Neuronal stem cell (in vitro differentiated cells): Measurements from ENCODE around the gene MUC5B.

Source experiments
- DNase-seq: peaks from one replicate; pipeline ENCODE4 v3.0.0-alpha.2; 2013; ENCODE audit warnings: low spot score
- H2AFZ ChIP-seq: one replicate; pipeline ENCODE4 v1.6.1; 2013; ENCODE audit warnings: mild to moderate bottlenecking, low read length, inconsistent platforms
- H2AK5ac ChIP-seq: 2 replicates; pipeline ENCODE4 v1.6.1; 2013; ENCODE audit warnings: low read depth, mild to moderate bottlenecking, inconsistent platforms, low read length, moderate library complexity, mixed read lengths
- H2BK120ac ChIP-seq: 2 replicates; pipeline ENCODE4 v1.6.1; 2013; ENCODE audit warnings: low read depth, mild to moderate bottlenecking, inconsistent platforms, low read length, moderate library complexity, mixed read lengths
- H2BK12ac ChIP-seq: one replicate; pipeline ENCODE4 v1.6.1; 2013; ENCODE audit warnings: low read length, inconsistent platforms
- H2BK15ac ChIP-seq: 2 replicates; pipeline ENCODE4 v1.6.1; 2013; ENCODE audit warnings: mild to moderate bottlenecking, low read length, inconsistent platforms, mixed read lengths
- H2BK5ac ChIP-seq: one replicate; pipeline ENCODE4 v1.6.1; 2013; ENCODE audit warnings: inconsistent platforms, mild to moderate bottlenecking, low read length, moderate library complexity
- H3K14ac ChIP-seq: one replicate; pipeline ENCODE4 v1.6.1; 2013; ENCODE audit warnings: low read length, inconsistent platforms
- H3K18ac ChIP-seq: 2 replicates; pipeline ENCODE4 v1.6.1; 2013; ENCODE audit warnings: low read length, inconsistent platforms
- H3K23ac ChIP-seq: 2 replicates; pipeline ENCODE4 v1.6.1; 2013; ENCODE audit warnings: low read depth, mild to moderate bottlenecking, mixed read lengths, low read length, inconsistent platforms; ENCODE audit not compliant: poor library complexity
- H3K27ac ChIP-seq: replicated peaks from 3 replicates; pipeline ENCODE4 v1.5.1; 2013; ENCODE audit warnings: low read length, inconsistent platforms
- H3K27me3 ChIP-seq, 3 experiments: 2 replicates each; pipeline ENCODE4 v1.6.1; 2013; ENCODE audit warnings: low read length in 3 of 3, mild to moderate bottlenecking in 2 of 3, inconsistent platforms in 1 of 3, low read depth in 1 of 3, mixed read lengths in 1 of 3, moderate library complexity in 1 of 3; ENCODE audit not compliant: control insufficient read depth in 3 of 3, insufficient read depth in 3 of 3
- H3K36me3 ChIP-seq, 2 donors: replicated peaks in 1 of 2; 2 replicates each; pipeline ENCODE4 v1.6.1; 2013; ENCODE audit warnings: low read length in 2 of 2; ENCODE audit not compliant: control insufficient read depth in 2 of 2, insufficient read depth in 2 of 2
- H3K4ac ChIP-seq: 2 replicates; pipeline ENCODE4 v1.6.1; 2013; ENCODE audit warnings: inconsistent platforms, mild to moderate bottlenecking, low read length, moderate library complexity
- H3K4me1 ChIP-seq, 2 donors: 1 replicate in 1 of 2; 2 replicates in 1 of 2; pipeline ENCODE4 v1.6.1; 2013; ENCODE audit warnings: low read length in 2 of 2, low read depth in 1 of 2; ENCODE audit not compliant: control insufficient read depth in 2 of 2, insufficient read depth in 1 of 2
- H3K4me2 ChIP-seq: one replicate; pipeline ENCODE4 v1.6.1; 2013; ENCODE audit warnings: mild to moderate bottlenecking, low read length, inconsistent platforms; ENCODE audit not compliant: insufficient read depth, poor library complexity, severe bottlenecking
- H3K4me3 ChIP-seq, 2 donors: 2 replicates each; pipeline ENCODE4 v1.5.1; 2013; ENCODE audit warnings: low read length in 2 of 2, mild to moderate bottlenecking in 2 of 2, inconsistent platforms in 1 of 2, moderate library complexity in 1 of 2
- H3K79me1 ChIP-seq: one replicate; pipeline ENCODE4 v1.6.1; 2013; ENCODE audit warnings: low read depth, mild to moderate bottlenecking, inconsistent platforms, low read length, moderate library complexity
- H3K9ac ChIP-seq: one replicate; pipeline ENCODE4 v1.6.1; 2013; ENCODE audit warnings: mild to moderate bottlenecking, low read depth, low read length, inconsistent platforms; ENCODE audit not compliant: poor library complexity
- H3K9me3 ChIP-seq, 2 donors: replicated peaks in 1 of 2; 2 replicates each; pipeline versions ENCODE3 to v1.6.1; 2013; ENCODE audit warnings: low read length in 2 of 2, mild to moderate bottlenecking in 2 of 2, inconsistent platforms in 1 of 2, low read depth in 1 of 2, mixed read lengths in 1 of 2, moderate library complexity in 1 of 2; ENCODE audit not compliant: control insufficient read depth in 2 of 2, insufficient read depth in 1 of 2
- H4K8ac ChIP-seq: one replicate; pipeline ENCODE4 v1.6.1; 2013; ENCODE audit warnings: low read depth, mild to moderate bottlenecking, inconsistent platforms, low read length, moderate library complexity
- H4K91ac ChIP-seq: one replicate; pipeline ENCODE4 v1.6.1; 2013; ENCODE audit warnings: low read length, low read depth, mild to moderate bottlenecking, inconsistent platforms; ENCODE audit not compliant: poor library complexity
- WGBS, 2 donors: extraction: QIAGEN DNeasy Blood & Tissue Kit; methylation state at CpG; one replicate each; pipeline ENCODE4 v1.1.7; 2013; ENCODE audit warnings: missing lambda C conversion rate in 2 of 2, mixed read lengths in 1 of 2; ENCODE audit not compliant: insufficient read length in 2 of 2, insufficient replicate concordance in 1 of 2; ENCODE audit errors: extremely low coverage in 2 of 2; 5-methylcytosine and 5-hydroxymethylcytosine counted together

MUC5B gene

DNA sequence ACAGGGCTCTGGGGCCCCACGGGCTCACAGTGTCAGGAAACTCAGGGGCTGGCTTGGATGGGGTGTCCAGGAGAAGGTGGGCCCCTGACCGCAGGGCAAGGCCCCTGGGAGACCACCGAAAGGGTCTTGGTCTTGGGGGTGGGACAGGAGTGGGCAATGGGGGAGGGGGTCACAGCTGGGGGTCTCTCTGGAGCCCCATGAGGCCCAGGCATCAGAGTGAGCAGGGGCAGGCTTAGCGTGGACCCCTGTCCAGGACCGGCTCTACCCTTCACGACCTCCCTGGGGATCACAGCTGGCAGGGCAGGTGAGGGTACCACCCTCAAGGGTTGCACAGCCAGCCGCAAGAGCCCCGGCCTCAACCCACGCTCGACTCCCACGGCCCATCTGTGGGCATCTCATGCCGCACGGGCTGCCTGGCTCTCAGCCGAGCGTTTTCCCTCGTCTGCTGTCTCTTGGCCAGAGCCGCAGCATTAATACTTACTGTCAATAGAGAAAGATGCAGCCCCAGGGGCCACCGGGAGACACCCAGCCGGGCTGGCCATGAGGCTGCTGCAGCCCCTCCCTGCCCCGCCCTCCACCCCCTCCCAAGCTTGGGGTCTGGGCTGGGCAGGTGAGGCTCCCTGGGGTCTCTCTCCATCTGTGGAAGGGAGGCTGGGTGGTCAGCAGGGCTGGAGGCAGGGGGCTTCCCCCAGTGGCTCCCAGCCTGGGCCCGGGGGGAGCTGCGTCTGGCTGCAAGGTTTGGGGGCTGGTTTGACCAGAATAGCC, 662 bp downstream of the MUC5B start:
- H3K4me1 ChIP-seq = peaks cover 0 to 12% of the 10 kb centered on the region in 2 donors
- peak overlapping the region; percentile 2 for H2BK15ac ChIP-seq
- peak overlapping the region; percentile 89 for H3K14ac ChIP-seq
- no peak overlapping the region for H2AFZ ChIP-seq
- peaks cover 4% of the 10 kb centered on the region for H3K79me1 ChIP-seq
- no peak overlapping the region for H3K4me2 ChIP-seq
- H3K9me3 ChIP-seq = no peaks in the 10 kb centered on the region
- H3K27ac ChIP-seq = no peak overlapping the region
- H2BK120ac ChIP-seq = peak overlapping the region; percentile 72
- H3K36me3 ChIP-seq = no peaks in the 10 kb centered on the region
- no CpG with 5 or more reads among the region's 22 CpGs for whole genome bisulfite sequencing, 2 donors
- peak overlapping the region; percentile 48 for H3K18ac ChIP-seq
- peak overlapping the region; percentile 22 for H2BK12ac ChIP-seq
- no peak overlapping the region for H3K23ac ChIP-seq
- no peak overlapping the region for H3K9ac ChIP-seq
- H4K8ac ChIP-seq = no peak overlapping the region
- peaks cover 0 to 13% (median 0%) of the 10 kb centered on the region in 3 experiments for H3K27me3 ChIP-seq
- no peak overlapping the region for H3K4ac ChIP-seq
- H2BK5ac ChIP-seq = no peak overlapping the region
- peak overlapping the region; percentile 0 for H2AK5ac ChIP-seq
- H4K91ac ChIP-seq = no peak overlapping the region
- DNase-seq = no peak
- H3K4me3 ChIP-seq = no peak overlapping the region

DNA sequence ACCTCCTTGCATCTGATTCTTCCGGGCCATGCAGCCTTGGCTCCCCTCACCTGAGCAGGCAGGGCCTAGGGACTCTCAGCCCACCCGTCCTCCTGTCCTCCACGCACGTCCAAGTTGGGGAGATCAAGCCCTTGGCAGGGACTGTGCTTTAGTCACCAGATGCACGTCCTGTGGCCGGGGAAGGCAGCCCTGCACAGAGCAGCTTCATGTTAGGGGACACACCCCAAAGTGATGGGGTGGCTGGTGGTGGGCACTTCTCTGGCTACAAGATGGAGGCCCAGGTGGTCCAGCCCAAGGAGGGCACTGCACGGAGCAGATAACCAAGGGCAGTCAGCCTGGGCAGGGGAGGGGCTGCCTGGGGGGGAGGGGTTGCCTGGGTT, 1.2 kb downstream of the MUC5B start:
- no peak overlapping the region for H2AFZ ChIP-seq
- H2BK15ac ChIP-seq = peak overlapping the region; percentile 2
- H2BK120ac ChIP-seq = no peak overlapping the region
- H2BK5ac ChIP-seq = no peak overlapping the region
- H4K8ac ChIP-seq = no peak overlapping the region
- DNase-seq = no peak
- H3K14ac ChIP-seq = no peak overlapping the region
- no peak overlapping the region for H3K4ac ChIP-seq
- no peak overlapping the region for H3K18ac ChIP-seq
- peaks cover 0 to 12% of the 10 kb centered on the region in 2 donors for H3K4me1 ChIP-seq
- WGBS, 2 donors = no CpG with 5 or more reads among the region's 7 CpGs
- no peak overlapping the region for H2BK12ac ChIP-seq
- no peak overlapping the region for H3K27ac ChIP-seq
- H3K4me2 ChIP-seq = no peak overlapping the region
- H2AK5ac ChIP-seq = peak overlapping the region; percentile 0
- peaks cover 0 to 13% (median 0%) of the 10 kb centered on the region in 3 experiments for H3K27me3 ChIP-seq
- no peak overlapping the region for H3K23ac ChIP-seq
- H4K91ac ChIP-seq = peak overlapping the region; percentile 34
- H3K9ac ChIP-seq = no peak overlapping the region
- H3K79me1 ChIP-seq = peaks cover 4% of the 10 kb centered on the region
- H3K9me3 ChIP-seq = no peaks in the 10 kb centered on the region
- no peaks in the 10 kb centered on the region for H3K36me3 ChIP-seq
- H3K4me3 ChIP-seq = no peak overlapping the region

DNA sequence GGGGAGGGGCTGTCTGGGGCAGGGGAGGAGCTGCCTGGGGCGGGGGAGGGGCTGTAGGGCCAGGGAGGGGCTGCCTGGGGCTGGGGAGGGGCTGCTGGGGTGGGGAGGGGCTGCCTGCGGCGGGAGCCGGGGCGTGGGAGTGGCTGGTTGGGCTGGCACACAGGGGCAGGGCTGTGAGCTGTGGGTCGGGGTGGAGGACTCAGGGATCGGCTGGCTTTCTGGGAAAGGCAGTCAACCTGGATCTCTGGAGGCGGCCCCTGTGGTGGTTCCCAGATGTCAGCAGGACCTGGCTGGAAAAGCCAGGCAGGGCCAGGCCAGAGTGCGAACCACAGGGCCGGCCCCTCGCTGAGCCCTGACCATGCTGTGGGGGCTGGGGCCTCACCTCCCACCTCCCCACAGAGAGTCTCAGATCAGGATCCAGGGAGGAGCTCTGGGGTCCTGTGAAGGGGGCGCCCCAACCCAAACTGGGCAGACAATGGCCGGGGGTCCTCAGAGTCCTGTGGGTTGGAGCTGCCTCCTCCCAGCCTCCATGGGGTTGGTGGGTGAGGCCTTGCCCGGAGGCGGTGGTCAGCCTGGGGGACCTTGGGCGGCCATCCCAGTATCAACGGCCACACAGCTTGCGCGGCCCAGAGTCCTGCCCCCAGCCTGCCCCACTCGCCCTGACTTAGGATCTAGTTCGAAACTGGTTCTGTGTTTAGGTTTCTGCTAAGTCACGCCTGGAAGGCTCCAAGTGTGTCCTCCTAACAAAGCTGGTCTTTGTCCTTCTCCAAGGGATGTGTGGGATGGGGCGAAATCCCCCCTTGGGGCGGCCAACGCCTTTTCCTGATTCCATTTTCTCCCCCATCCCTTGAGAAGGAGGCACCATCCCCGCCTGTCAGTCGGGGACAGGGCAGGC, 1.9 kb downstream of the MUC5B start:
- no peak for DNase-seq
- Histone ChIP-seq H2BK5ac (no peak overlapping the region), H3K23ac (no peak overlapping the region), H2BK15ac (peak overlapping the region; percentile 32), H3K79me1 (peaks cover 4% of the 10 kb centered on the region), H3K27me3 (peaks cover 0 to 13% (median 0%) of the 10 kb centered on the region in 3 experiments), H2BK12ac (no peak overlapping the region), H2AFZ (peak overlapping the region; percentile 10), H4K91ac (no peak overlapping the region), H3K4me2 (no peak overlapping the region), H3K9ac (no peak overlapping the region), H4K8ac (no peak overlapping the region), H3K36me3 (no peaks in the 10 kb centered on the region), H3K27ac (no peak overlapping the region), H2BK120ac (no peak overlapping the region), H3K4me3 (no peak overlapping the region), H3K9me3 (no peaks in the 10 kb centered on the region), H3K18ac (peak overlapping the region; percentile 33), H2AK5ac (peak overlapping the region; percentile 94), H3K14ac (no peak overlapping the region), H3K4ac (no peak overlapping the region), H3K4me1 (peaks cover 0 to 6% of the 10 kb centered on the region in 2 donors)
- no CpG with 5 or more reads among the region's 27 CpGs for WGBS, 2 donors
